Panc1 (cell line): Measurements from ENCODE around the gene HDAC6. TPM values are rescaled to one million over a fixed set of nuclear protein-coding genes. Genes with fewer than 3 reads are reported as not detected.

ENCODE experiments used
- ATAC-seq: fragments of 200-7000 bp; cut with Tn5 transposase; 2 replicates; pipeline ENCODE4 v1.9.1; 2020; ENCODE audit warnings: mild to moderate bottlenecking, moderate library complexity
- BruUV-seq: library from RNA; stranded (reverse); fragments of 400-500 nt; replicated peaks from 2 replicates; lab custom pipeline; 2021; lab: Mats Ljungman, UMichigan
- CTCF ChIA-PET: fragments of 300-600 bp; sonication (Branson Sonifier 250); formaldehyde crosslinking; loops from one replicate; lab custom pipeline; 2022; ENCODE audit warnings: antibody characterized with exemption; lab: Charles Lee
- POLR2A ChIA-PET: fragments of 300-600 bp; sonication (Branson Sonifier 250); formaldehyde crosslinking; loops from one replicate; lab custom pipeline; 2022; ENCODE audit warnings: antibody characterized with exemption; lab: Charles Lee
- DNase-seq: peaks from one replicate; pipeline ENCODE4 v3.0.0-alpha.2; 2010; ENCODE audit warnings: low read depth, low spot score
- H3K27ac ChIP-seq: 2 replicates; pipeline ENCODE4 v1.5.1; 2011; ENCODE audit warnings: mild to moderate bottlenecking, low read length, inconsistent platforms
- H3K27me3 ChIP-seq: fragments of 200-500 bp; sonication (Bioruptor generic); 2 replicates; pipeline ENCODE4 v1.6.0; 2014; ENCODE audit warnings: low read length, inconsistent platforms; ENCODE audit not compliant: control insufficient read depth, insufficient read depth
- H3K36me3 ChIP-seq: fragments of 200-500 bp; sonication (Bioruptor generic); 2 replicates; pipeline ENCODE4 v1.5.1; 2014; ENCODE audit warnings: inconsistent platforms, mild to moderate bottlenecking, low read length, moderate library complexity; ENCODE audit not compliant: control insufficient read depth, insufficient read depth
- H3K4me1 ChIP-seq: 2 replicates; pipeline ENCODE4 v1.5.1; 2011; ENCODE audit warnings: inconsistent platforms, mild to moderate bottlenecking, low read length, moderate library complexity; ENCODE audit not compliant: control insufficient read depth, insufficient read depth
- H3K4me3 ChIP-seq, 2 experiments: 2 replicates each; pipeline ENCODE4 v1.5.1; 2011 to 2012; ENCODE audit warnings: low read depth in 2 of 2, low read length in 2 of 2, mild to moderate bottlenecking in 2 of 2, inconsistent platforms in 1 of 2, moderate library complexity in 1 of 2
- H3K9me3 ChIP-seq: fragments of 200-500 bp; sonication (Bioruptor generic); 2 replicates; pipeline ENCODE4 v1.5.1; 2014; ENCODE audit warnings: low read depth, mild to moderate bottlenecking, inconsistent platforms, low read length, moderate library complexity; ENCODE audit not compliant: control insufficient read depth, insufficient read depth
- CTCF ChIP-seq: fragments of 450-650 bp; IDR thresholded peaks from 2 replicates; pipeline ENCODE4 v1.5.1; 2017; ENCODE audit warnings: mild to moderate bottlenecking
- POLR2AphosphoS5 ChIP-seq: IDR thresholded peaks from 2 replicates; pipeline ENCODE4 v1.6.1; 2012; ENCODE audit warnings: mild to moderate bottlenecking, low read depth, low read length, moderate library complexity
- REST ChIP-seq, 2 experiments: IDR thresholded peaks; 2 replicates each; pipeline ENCODE4 v1.6.1; 2011 to 2012; ENCODE audit warnings: low read depth in 2 of 2, control low read depth in 1 of 2, low read length in 1 of 2, mild to moderate bottlenecking in 1 of 2, moderate library complexity in 1 of 2; ENCODE audit not compliant: insufficient read depth in 1 of 2
- SIN3A ChIP-seq: IDR thresholded peaks from 2 replicates; pipeline ENCODE4 v1.6.1; 2012; ENCODE audit warnings: low read depth, mild to moderate bottlenecking, low read length, moderate library complexity, borderline replicate concordance; ENCODE audit not compliant: insufficient read depth
- TCF7L2 ChIP-seq: IDR thresholded peaks from 2 replicates; pipeline ENCODE4 v1.6.1; 2011; ENCODE audit warnings: mild to moderate bottlenecking, low read depth, low read length, inconsistent platforms
- in situ Hi-C: cut with HindIII; loops from 2 replicates; pipeline ENCODE4 v1.10.0; 2016; ENCODE audit warnings: low sequenced_read_pairs, low pct_unique_long_range_greater_than_20kb
- intact Hi-C: fragments of 100-400 bp; cut with micrococcal nuclease; formaldehyde crosslinking; loops from one replicate; pipeline ENCODE4 v1.10.0; 2022; ENCODE audit not compliant: unreplicated experiment
- total RNA-seq: library from RNA; stranded (reverse); gene quantifications from one replicate; pipeline ENCODE4 v1.2.1, GENCODE V29; 2021; ENCODE audit not compliant: unreplicated experiment

Gene HDAC6
- total RNA-seq, 1 experiment from 2014 or later: 97.1 TPM

DNA sequence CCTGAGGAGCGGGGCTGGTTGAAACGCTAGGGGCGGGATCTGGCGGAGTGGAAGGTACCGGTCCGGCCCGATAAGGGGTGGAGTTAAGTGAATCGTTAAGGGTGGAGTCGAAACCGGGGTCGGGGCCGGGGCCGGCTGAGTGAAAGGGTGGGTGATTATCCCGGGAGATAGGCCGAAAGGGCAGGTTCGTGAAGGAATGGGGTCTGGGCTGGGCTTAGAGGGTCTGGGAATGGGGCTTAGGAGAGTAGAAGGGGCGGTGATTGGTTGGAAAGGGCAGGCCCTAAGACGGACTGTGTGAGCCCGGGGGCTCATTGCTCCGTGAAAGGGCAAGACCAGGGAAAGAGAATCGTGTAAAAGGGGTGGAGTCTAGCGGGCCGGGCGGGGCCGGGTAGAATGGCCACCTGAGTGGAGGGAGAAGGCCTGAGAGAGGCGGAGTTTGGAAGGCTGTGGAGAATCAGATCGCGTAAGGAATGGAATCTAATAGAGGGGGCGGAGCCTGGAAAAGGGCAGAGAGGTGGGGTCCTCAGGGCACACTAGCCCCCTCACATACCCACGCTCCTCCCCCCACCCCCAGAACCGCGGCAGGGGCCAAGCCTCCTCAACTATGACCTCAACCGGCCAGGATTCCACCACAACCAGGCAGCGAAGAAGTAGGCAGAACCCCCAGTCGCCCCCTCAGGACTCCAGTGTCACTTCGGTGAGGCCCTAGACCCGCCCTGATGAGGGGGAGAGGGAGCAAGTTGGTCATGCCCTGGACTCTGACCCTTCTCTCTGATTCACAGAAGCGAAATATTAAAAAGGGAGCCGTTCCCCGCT, 430 bp downstream of the HDAC6 start:
- ChIA-PET POLR2A (interaction anchor here (0.5 kb wide), 2 partner anchors 14 to 173 kb away, joined by 5 to 13 read pairs; no protein-coding TSS in a partner anchor), CTCF (no interaction called here)
- peak; percentile 25 for DNase-seq
- Histone ChIP-seq H3K4me3 (peak overlapping the region; percentile 64 to 73), H3K36me3 (peaks cover 3% of the 10 kb centered on the region; the same call in 1 of the 2 replicates), H3K27me3 (no peaks in the 10 kb centered on the region), H3K9me3 (no peaks in the 10 kb centered on the region), H3K4me1 (0 out of 2 replicates have a peak, but pooled peaks cover 3% of the 10 kb centered on the region), H3K27ac (peak overlapping the region; percentile 91)
- no peak for TF ChIP-seq SIN3A
- TF ChIP-seq POLR2AphosphoS5: peak; percentile 79
- TF ChIP-seq TCF7L2: no peak
- no peak for TF ChIP-seq CTCF
- TF ChIP-seq REST (IDR thresholded peaks at IDR 0.05; ENCODE audit: insufficient read depth in 1 of 2, low read depth in 2 of 2, low read length in 1 of 2): no peak
- in situ Hi-C loops (no loop called here), intact Hi-C loops (no loop called here)
- BruUV-seq: TSS peak; percentile 88
- peak; percentile 81 for ATAC-seq

DNA sequence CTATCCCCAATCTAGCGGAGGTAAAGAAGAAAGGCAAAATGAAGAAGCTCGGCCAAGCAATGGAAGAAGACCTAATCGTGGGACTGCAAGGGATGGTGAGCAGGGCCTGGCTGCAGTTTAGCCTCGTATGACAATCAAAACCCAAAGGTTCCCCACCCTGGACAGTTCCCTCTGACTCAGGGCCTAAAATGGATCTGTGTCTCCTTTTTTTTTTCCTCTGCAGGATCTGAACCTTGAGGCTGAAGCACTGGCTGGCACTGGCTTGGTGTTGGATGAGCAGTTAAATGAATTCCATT, 986 bp downstream of the HDAC6 start:
- in situ Hi-C loops (no loop called here), intact Hi-C loops (no loop called here)
- peak overlapping the region; percentile 91 for H3K27ac ChIP-seq
- no peak for ATAC-seq
- DNase-seq: no peak
- no peaks in the 10 kb centered on the region for H3K27me3 ChIP-seq
- H3K4me1 ChIP-seq: 0 out of 2 replicates have a peak, but pooled peaks cover 3% of the 10 kb centered on the region
- TF ChIP-seq TCF7L2 (no peak), POLR2AphosphoS5 (no peak), SIN3A (no peak), CTCF (no peak), REST (IDR thresholded peaks at IDR 0.05; ENCODE audit: insufficient read depth in 1 of 2, low read depth in 2 of 2, low read length in 1 of 2) (0 out of 4 replicates have a peak, but pooled peaks of 1 of the 2 experiments have one; percentile 41)
- H3K36me3 ChIP-seq: peaks cover 3% of the 10 kb centered on the region; the same call in 1 of the 2 replicates
- H3K9me3 ChIP-seq: no peaks in the 10 kb centered on the region
- POLR2A ChIA-PET: no interaction called here
- BruUV-seq: no TSS peak
- CTCF ChIA-PET: no interaction called here
- H3K4me3 ChIP-seq: peak overlapping the region; percentile 64 to 73
